GM12872 (cell line): ENCODE results near the gene UBXN6.

ENCODE experiments used
- TF ChIP-seq, protein P1 (sequence below): IDR thresholded peaks from 3 replicates; pipeline ENCODE4 v1.5.1; 2011; ENCODE audit warnings: low read depth, mild to moderate bottlenecking, low read length, moderate library complexity; ENCODE audit not compliant: insufficient read depth

Gene UBXN6

DNA sequence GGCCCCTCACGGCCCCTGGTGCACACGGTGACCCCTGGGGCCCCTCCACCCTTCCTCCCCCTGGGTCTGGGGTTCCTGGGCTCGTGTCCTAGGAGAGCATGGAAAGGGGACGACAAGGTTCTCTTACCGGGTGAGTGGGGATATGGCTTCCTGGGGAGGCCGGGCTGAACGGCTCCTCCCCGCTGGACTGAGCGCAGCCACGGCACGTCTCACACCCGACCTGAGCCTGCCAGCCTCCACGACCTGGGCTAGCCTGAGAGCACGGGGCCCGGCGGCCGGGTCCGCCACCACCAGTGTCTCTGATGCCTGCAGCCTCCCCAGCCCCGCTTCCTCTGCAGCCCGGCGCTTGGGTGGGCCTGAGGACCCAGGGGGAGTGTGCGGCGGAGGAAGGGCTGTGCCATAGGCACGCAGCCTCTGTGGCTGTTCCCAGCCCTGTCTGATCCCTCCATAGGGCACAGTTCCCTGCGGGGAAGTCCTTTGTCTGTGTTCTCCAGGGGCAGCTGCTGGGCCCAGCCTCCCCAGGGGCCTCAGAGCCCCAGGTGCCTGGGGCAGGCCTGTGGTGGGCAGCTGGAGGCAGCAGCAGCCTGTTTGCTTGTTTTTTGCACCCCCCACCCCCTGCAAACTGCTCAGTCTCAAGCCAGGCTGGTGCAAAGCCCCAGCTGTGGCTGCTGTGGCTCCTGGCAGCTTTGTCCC, 45.7 kb upstream of the UBXN6 start:
- TF ChIP-seq, protein P1, sequence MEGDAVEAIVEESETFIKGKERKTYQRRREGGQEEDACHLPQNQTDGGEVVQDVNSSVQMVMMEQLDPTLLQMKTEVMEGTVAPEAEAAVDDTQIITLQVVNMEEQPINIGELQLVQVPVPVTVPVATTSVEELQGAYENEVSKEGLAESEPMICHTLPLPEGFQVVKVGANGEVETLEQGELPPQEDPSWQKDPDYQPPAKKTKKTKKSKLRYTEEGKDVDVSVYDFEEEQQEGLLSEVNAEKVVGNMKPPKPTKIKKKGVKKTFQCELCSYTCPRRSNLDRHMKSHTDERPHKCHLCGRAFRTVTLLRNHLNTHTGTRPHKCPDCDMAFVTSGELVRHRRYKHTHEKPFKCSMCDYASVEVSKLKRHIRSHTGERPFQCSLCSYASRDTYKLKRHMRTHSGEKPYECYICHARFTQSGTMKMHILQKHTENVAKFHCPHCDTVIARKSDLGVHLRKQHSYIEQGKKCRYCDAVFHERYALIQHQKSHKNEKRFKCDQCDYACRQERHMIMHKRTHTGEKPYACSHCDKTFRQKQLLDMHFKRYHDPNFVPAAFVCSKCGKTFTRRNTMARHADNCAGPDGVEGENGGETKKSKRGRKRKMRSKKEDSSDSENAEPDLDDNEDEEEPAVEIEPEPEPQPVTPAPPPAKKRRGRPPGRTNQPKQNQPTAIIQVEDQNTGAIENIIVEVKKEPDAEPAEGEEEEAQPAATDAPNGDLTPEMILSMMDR, result no peak

DNA sequence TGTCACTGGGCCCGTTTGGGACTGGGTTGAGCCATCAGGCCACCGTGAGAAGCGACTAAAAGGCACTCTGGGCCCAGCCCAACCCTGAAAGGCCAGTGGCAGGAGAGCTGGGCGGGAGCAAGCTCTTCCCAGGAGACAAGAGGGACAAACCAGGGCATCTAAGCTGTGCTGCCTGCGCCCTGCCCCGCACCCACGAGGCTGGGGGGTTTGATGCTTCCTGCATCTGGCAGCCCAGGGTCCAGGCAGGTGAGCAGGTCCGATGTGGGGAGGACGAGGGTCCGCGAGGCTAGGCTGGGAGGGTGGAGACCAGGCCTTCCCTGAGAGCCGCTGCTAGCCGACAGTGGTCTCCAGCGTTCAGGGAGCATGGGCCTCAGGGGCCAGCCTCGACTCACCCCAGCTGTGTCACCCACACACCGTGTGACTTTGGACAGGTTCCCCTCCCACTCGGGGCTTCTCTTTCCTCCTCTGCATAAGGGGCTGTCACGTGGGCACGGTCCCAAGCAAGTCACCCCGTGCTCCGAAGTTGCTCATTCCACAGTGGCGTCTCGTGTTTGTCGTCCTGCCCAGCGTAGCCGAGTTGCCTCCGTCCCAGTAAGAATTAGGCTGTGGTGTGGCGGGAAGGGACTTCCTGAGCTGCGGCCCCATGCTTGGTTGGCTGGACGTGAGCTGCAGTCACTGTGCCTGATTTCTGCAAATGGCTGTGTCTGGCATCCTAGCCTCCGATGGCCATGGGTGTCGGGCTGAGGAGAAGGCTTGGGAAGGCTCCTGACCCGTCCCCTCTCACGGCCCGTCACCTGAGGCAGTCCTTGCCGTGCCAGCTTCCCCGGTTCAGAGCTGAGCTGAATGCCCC, 44.9 kb upstream of the UBXN6 start:
- TF ChIP-seq, protein P1, result no peak

DNA sequence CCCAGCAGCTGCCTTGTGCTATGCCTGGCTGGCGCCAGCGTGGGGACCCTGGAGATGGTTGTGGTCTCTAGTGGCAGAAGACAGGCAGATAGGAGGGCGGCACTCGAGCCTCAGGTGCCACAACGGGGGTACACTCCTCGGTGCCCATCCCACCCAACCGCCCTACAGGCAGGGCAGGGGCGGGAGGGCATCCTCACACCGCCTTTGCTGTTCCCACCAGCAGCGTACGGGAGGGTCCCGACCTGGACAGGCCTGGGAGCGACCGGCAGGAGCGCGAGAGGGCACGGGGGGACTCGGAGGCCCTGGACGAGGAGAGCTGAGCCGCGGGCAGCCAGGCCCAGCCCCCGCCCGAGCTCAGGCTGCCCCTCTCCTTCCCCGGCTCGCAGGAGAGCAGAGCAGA, 44.1 kb upstream of the UBXN6 start:
- TF ChIP-seq, protein P1, result no peak

DNA sequence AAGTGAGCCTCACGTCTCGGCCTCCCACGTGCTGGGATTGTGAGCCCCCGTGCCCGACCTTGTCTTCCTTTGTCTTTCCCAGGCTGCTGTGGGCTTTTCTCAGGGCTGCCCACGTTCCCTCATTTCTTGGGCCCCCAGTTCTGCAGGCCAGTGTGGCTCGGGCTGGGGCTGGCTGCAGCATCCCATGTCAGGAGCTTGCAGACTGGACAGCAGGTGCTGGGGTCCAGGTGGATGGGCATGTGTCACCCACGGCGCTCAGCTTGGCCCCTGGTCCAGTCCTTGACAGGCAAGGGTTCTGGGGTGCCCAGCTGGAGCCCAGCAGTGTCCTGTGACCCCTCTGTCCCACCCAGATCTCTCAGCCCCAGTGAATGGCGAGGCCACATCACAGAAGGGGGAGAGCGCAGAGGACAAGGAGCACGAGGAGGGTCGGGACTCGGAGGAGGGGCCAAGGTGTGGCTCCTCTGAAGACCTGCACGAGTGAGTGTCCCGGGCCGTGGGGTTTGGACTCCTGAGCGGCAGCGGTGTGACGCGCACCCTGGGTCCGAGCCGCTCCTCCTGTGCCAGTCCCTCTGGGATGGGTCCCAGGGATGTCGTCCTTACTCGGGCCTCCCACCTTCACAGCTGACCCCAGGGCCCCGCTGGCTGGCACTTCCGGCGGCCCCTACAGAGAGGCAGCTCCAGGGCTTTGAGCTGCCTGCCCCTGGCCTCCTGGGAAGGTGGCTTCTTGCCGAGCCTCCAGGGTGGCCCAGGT, 43.4 kb upstream of the UBXN6 start:
- TF ChIP-seq, protein P1, result no peak

DNA sequence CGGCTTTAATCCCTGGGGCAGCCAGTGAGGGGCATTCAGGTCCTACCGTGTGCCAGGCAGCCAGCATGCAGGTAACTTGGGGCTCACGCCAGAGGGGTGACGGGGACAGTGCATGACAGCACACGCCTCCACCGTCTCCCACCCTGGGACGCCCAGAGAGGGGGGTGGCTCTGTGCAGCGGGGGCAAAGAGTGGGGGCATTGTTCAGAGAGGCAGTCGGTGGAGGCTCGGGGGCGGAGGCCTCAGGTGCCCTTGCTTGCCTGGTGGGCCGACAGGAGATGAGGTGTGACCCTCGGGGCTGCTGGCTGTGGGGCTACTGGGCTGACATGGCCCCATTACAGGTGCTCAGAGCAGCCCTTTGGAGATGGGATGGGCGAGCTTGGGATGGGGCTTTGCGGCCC, 42.3 kb upstream of the UBXN6 start:
- TF ChIP-seq, protein P1, result no peak

DNA sequence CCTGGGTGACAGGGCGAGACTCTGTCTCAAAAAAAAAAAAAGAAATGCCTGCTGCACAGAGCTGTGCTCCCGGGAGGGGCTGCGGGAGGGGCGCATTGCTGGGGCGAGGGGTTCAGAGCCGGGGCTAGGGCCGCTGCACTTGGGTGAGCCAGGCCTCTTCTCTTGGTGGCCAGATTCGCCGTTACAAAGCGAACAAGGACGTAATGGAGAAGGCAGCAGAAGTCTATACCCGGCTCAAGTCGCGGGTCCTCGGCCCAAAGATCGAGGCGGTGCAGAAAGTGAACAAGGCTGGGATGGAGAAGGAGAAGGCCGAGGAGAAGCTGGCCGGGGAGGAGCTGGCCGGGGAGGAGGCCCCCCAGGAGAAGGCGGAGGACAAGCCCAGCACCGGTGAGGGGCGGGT, 41.7 kb upstream of the UBXN6 start:
- TF ChIP-seq, protein P1, result no peak

DNA sequence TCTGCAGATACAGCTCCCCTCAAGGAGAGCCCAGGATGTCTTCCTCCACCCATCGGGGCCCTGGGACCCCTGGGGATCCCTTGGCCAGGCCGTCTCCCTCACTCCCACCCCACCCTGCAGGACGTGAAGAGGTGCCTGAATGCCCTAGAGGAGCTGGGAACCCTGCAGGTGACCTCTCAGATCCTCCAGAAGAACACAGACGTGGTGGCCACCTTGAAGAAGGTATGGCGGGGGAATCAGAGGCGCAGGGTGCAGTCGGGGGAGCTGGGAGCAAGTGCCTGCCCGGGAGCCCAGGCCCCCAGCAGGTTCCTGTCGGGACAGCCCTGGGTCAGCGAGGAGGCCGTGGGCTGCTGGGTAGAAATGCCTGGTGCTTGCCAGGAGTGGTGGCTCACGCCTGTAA, 41.1 kb upstream of the UBXN6 start:
- TF ChIP-seq, protein P1, result no peak
